Transverse colon (tissue), 3 donors: Measurements from ENCODE around the gene YTHDF1.

Experiments used
- POLR2A ChIP-seq: fragments of 450-650 bp; IDR thresholded peaks from one replicate; pipeline ENCODE4 v1.6.1; 2016; ENCODE audit warnings: antibody characterized with exemption, mild to moderate bottlenecking, moderate library complexity
- TF ChIP-seq, protein P1 (sequence below), 5 experiments: fragments of 200-600 bp in 3 of 5; fragments of 450-650 bp in 2 of 5; sonication (generic) in 3 of 5; IDR thresholded peaks; 1 replicate in 2 of 5; 2 replicates in 3 of 5; pipeline ENCODE4 v1.5.1; 2016 to 2017; ENCODE audit warnings: antibody characterized with exemption in 5 of 5, inconsistent platforms in 3 of 5, mild to moderate bottlenecking in 2 of 5, moderate library complexity in 1 of 5

GRCh38 chr20:63226042-63226943 is 10.4 kb upstream of the YTHDF1 start:
- no peak for TF ChIP-seq POLR2A
- TF ChIP-seq, protein P1, sequence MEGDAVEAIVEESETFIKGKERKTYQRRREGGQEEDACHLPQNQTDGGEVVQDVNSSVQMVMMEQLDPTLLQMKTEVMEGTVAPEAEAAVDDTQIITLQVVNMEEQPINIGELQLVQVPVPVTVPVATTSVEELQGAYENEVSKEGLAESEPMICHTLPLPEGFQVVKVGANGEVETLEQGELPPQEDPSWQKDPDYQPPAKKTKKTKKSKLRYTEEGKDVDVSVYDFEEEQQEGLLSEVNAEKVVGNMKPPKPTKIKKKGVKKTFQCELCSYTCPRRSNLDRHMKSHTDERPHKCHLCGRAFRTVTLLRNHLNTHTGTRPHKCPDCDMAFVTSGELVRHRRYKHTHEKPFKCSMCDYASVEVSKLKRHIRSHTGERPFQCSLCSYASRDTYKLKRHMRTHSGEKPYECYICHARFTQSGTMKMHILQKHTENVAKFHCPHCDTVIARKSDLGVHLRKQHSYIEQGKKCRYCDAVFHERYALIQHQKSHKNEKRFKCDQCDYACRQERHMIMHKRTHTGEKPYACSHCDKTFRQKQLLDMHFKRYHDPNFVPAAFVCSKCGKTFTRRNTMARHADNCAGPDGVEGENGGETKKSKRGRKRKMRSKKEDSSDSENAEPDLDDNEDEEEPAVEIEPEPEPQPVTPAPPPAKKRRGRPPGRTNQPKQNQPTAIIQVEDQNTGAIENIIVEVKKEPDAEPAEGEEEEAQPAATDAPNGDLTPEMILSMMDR (IDR thresholded peaks at IDR 0.05): no peak
